ENCODE results near the gene FLII. TPM values are rescaled to one million over a fixed set of nuclear protein-coding genes. Genes with fewer than 3 reads are reported as not detected.

The FLII gene
- total RNA-seq, 1 experiment from 2014 or later = 309 TPM

DNA sequence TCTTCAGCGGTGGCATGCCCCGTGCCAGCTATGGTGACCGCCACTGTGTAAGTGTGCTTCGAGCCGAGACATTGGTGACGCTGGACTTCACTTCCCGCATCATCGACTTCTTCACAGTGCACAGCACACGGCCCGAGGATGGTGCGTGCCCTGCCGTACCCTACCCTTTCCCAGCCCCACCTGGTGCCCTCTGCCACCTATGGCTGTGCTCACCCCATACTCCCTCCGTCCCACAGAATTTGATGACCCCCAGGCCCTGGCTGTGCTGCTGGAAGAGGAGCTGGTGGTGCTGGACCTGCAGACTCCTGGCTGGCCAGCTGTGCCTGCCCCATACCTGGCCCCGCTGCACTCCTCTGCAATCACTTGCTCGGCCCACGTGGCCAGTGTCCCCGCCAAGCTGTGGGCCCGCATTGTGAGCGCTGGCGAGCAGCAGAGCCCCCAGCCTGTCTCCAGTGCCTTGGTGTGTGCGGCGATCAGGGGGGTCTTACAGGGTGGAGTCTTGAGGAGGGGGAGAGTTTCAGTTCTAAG, 23.6 kb downstream of the FLII start (continued):
- TF ChIP-seq, protein P1, sequence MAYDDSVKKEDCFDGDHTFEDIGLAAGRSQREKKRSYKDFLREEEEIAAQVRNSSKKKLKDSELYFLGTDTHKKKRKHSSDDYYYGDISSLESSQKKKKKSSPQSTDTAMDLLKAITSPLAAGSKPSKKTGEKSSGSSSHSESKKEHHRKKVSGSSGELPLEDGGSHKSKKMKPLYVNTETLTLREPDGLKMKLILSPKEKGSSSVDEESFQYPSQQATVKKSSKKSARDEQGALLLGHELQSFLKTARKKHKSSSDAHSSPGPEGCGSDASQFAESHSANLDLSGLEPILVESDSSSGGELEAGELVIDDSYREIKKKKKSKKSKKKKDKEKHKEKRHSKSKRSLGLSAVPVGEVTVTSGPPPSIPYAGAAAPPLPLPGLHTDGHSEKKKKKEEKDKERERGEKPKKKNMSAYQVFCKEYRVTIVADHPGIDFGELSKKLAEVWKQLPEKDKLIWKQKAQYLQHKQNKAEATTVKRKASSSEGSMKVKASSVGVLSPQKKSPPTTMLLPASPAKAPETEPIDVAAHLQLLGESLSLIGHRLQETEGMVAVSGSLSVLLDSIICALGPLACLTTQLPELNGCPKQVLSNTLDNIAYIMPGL (CRISPR knock-in tag; IDR thresholded peaks at IDR 0.05) = no peak
- TF ChIP-seq ZNF232 (CRISPR knock-in tag; IDR thresholded peaks at IDR 0.05) (no peak), TEAD4 (CRISPR knock-in tag; IDR thresholded peaks at IDR 0.05) (no peak), FOXJ3 (CRISPR knock-in tag; IDR thresholded peaks at IDR 0.05; ENCODE audit: borderline replicate concordance) (no peak), ZBTB21 (CRISPR knock-in tag; IDR thresholded peaks at IDR 0.05; ENCODE audit: borderline replicate concordance) (no peak), JUN (CRISPR knock-in tag; IDR thresholded peaks at IDR 0.05) (no peak), ZNF138 (CRISPR knock-in tag; conservative IDR thresholded peaks at IDR 0.05) (no peak), ZNF263 (CRISPR knock-in tag; IDR thresholded peaks at IDR 0.05; ENCODE audit: low read depth) (no peak), CBFB (CRISPR knock-in tag; IDR thresholded peaks at IDR 0.05; ENCODE audit: low read depth) (no peak)
- TF ChIP-seq, protein P2, sequence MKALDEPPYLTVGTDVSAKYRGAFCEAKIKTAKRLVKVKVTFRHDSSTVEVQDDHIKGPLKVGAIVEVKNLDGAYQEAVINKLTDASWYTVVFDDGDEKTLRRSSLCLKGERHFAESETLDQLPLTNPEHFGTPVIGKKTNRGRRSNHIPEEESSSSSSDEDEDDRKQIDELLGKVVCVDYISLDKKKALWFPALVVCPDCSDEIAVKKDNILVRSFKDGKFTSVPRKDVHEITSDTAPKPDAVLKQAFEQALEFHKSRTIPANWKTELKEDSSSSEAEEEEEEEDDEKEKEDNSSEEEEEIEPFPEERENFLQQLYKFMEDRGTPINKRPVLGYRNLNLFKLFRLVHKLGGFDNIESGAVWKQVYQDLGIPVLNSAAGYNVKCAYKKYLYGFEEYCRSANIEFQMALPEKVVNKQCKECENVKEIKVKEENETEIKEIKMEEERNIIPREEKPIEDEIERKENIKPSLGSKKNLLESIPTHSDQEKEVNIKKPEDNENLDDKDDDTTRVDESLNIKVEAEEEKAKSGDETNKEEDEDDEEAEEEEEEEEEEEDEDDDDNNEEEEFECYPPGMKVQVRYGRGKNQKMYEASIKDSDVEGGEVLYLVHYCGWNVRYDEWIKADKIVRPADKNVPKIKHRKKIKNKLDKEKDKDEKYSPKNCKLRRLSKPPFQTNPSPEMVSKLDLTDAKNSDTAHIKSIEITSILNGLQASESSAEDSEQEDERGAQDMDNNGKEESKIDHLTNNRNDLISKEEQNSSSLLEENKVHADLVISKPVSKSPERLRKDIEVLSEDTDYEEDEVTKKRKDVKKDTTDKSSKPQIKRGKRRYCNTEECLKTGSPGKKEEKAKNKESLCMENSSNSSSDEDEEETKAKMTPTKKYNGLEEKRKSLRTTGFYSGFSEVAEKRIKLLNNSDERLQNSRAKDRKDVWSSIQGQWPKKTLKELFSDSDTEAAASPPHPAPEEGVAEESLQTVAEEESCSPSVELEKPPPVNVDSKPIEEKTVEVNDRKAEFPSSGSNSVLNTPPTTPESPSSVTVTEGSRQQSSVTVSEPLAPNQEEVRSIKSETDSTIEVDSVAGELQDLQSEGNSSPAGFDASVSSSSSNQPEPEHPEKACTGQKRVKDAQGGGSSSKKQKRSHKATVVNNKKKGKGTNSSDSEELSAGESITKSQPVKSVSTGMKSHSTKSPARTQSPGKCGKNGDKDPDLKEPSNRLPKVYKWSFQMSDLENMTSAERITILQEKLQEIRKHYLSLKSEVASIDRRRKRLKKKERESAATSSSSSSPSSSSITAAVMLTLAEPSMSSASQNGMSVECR (CRISPR knock-in tag; IDR thresholded peaks at IDR 0.05; ENCODE audit: borderline replicate concordance) = no peak
- TF ChIP-seq, protein P3, sequence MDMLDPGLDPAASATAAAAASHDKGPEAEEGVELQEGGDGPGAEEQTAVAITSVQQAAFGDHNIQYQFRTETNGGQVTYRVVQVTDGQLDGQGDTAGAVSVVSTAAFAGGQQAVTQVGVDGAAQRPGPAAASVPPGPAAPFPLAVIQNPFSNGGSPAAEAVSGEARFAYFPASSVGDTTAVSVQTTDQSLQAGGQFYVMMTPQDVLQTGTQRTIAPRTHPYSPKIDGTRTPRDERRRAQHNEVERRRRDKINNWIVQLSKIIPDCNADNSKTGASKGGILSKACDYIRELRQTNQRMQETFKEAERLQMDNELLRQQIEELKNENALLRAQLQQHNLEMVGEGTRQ (CRISPR knock-in tag; IDR thresholded peaks at IDR 0.05) = no peak
- TF ChIP-seq, protein P4, sequence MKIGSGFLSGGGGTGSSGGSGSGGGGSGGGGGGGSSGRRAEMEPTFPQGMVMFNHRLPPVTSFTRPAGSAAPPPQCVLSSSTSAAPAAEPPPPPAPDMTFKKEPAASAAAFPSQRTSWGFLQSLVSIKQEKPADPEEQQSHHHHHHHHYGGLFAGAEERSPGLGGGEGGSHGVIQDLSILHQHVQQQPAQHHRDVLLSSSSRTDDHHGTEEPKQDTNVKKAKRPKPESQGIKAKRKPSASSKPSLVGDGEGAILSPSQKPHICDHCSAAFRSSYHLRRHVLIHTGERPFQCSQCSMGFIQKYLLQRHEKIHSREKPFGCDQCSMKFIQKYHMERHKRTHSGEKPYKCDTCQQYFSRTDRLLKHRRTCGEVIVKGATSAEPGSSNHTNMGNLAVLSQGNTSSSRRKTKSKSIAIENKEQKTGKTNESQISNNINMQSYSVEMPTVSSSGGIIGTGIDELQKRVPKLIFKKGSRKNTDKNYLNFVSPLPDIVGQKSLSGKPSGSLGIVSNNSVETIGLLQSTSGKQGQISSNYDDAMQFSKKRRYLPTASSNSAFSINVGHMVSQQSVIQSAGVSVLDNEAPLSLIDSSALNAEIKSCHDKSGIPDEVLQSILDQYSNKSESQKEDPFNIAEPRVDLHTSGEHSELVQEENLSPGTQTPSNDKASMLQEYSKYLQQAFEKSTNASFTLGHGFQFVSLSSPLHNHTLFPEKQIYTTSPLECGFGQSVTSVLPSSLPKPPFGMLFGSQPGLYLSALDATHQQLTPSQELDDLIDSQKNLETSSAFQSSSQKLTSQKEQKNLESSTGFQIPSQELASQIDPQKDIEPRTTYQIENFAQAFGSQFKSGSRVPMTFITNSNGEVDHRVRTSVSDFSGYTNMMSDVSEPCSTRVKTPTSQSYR (CRISPR knock-in tag; IDR thresholded peaks at IDR 0.05) = no peak

DNA sequence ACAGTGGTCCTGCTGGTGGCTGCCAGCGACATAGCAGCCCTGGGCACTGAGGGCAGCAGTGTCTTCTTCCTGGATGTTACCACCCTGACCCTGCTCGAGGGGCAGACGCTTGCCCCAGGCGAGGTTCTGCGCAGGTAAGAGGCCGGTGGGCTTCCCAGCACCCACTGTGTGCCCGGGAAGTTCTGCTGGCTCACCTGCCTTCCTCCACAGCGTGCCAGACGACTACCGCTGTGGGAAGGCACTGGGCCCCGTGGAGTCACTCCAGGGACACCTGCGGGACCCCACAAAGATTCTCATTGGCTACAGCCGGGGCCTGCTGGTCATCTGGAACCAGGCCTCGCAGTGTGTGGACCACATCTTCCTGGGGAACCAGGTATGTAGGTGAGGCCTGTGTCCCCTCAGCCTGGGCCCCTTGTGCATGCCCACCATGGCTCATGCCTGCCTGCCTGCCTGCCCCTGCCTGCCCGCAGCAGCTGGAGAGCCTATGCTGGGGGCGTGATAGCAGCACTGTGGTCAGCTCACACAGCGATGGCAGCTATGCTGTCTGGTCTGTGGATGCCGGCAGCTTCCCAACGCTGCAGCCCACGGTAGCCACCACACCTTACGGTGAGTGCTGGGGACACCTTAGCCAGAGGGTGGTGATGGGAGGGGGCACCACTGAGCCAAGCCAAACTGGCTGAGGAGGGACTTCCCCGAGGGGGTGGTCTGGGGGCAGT, 24.6 kb downstream of the FLII start:
- no peak overlapping the region for H3K4me3 Mint-ChIP-seq
- CTCF ChIA-PET = interaction anchor here (2.7 kb wide), 1 partner anchor 17 kb away, joined by 19 read pairs; no protein-coding TSS in a partner anchor
- ATAC-seq = no peak
- no peaks in the 10 kb centered on the region for H3K27me3 Mint-ChIP-seq (ENCODE audit: low read depth)
- no peak overlapping the region for H3K27ac Mint-ChIP-seq
- no peaks in the 10 kb centered on the region for H3K4me1 Mint-ChIP-seq
- TF ChIP-seq, protein P5, sequence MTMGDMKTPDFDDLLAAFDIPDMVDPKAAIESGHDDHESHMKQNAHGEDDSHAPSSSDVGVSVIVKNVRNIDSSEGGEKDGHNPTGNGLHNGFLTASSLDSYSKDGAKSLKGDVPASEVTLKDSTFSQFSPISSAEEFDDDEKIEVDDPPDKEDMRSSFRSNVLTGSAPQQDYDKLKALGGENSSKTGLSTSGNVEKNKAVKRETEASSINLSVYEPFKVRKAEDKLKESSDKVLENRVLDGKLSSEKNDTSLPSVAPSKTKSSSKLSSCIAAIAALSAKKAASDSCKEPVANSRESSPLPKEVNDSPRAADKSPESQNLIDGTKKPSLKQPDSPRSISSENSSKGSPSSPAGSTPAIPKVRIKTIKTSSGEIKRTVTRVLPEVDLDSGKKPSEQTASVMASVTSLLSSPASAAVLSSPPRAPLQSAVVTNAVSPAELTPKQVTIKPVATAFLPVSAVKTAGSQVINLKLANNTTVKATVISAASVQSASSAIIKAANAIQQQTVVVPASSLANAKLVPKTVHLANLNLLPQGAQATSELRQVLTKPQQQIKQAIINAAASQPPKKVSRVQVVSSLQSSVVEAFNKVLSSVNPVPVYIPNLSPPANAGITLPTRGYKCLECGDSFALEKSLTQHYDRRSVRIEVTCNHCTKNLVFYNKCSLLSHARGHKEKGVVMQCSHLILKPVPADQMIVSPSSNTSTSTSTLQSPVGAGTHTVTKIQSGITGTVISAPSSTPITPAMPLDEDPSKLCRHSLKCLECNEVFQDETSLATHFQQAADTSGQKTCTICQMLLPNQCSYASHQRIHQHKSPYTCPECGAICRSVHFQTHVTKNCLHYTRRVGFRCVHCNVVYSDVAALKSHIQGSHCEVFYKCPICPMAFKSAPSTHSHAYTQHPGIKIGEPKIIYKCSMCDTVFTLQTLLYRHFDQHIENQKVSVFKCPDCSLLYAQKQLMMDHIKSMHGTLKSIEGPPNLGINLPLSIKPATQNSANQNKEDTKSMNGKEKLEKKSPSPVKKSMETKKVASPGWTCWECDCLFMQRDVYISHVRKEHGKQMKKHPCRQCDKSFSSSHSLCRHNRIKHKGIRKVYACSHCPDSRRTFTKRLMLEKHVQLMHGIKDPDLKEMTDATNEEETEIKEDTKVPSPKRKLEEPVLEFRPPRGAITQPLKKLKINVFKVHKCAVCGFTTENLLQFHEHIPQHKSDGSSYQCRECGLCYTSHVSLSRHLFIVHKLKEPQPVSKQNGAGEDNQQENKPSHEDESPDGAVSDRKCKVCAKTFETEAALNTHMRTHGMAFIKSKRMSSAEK (CRISPR knock-in tag; IDR thresholded peaks at IDR 0.05; ENCODE audit: borderline replicate concordance) = no peak
- TF ChIP-seq PRRX2 (CRISPR knock-in tag; IDR thresholded peaks at IDR 0.05) (no peak), IRF2 (CRISPR knock-in tag; IDR thresholded peaks at IDR 0.05; ENCODE audit: borderline replicate concordance, low read depth) (no peak), TEAD4 (CRISPR knock-in tag; IDR thresholded peaks at IDR 0.05) (no peak), SP1 (CRISPR knock-in tag; conservative IDR thresholded peaks at IDR 0.05) (no peak), SMAD4 (CRISPR knock-in tag; IDR thresholded peaks at IDR 0.05) (no peak), TEAD1 (CRISPR knock-in tag; IDR thresholded peaks at IDR 0.05) (no peak), KAT7 (CRISPR knock-in tag; IDR thresholded peaks at IDR 0.05; ENCODE audit: borderline replicate concordance) (no peak)
- H3K36me3 Mint-ChIP-seq = peaks cover 24% of the 10 kb centered on the region
- POLR2A ChIA-PET = no interaction called here
- DNase-seq (ENCODE audit: low spot score) = no peak
- H3K9me3 Mint-ChIP-seq = no peaks in the 10 kb centered on the region

Measured in WTC11 (cell line).